MCF 10A (cell line): ENCODE results near the gene IL31RA. TPM values are rescaled to one million over a fixed set of nuclear protein-coding genes. Genes with fewer than 3 reads are reported as not detected.

Source experiments
- BruUV-seq: library from RNA; stranded (reverse); fragments of 400-500 nt; replicated peaks from 2 replicates; lab custom pipeline; 2021; lab: Mats Ljungman, UMichigan
- CTCF ChIA-PET: fragments of 300-600 bp; sonication (Branson Sonifier 250); formaldehyde crosslinking; extraction: SDS; loops from one replicate; lab custom pipeline; 2021; ENCODE audit warnings: antibody characterized with exemption, inconsistent platforms; lab: Yijun Ruan, JAX
- POLR2A ChIA-PET: fragments of 300-600, 350-650 bp; sonication (Branson Sonifier 250); formaldehyde crosslinking; extraction: SDS; loops from one replicate; lab custom pipeline; 2020; ENCODE audit warnings: antibody characterized with exemption, inconsistent platforms; lab: Yijun Ruan, JAX
- DNase-seq: peaks from one replicate; pipeline ENCODE4 v3.0.0-alpha.2; 2018; ENCODE audit not compliant: unreplicated experiment
- H3K27ac Mint-ChIP-seq: one replicate; pipeline ENCODE4 v1.8.0; 2022; ENCODE audit warnings: mild to moderate bottlenecking, low read depth, mixed read lengths; ENCODE audit not compliant: unreplicated experiment
- H3K27me3 Mint-ChIP-seq: one replicate; pipeline ENCODE4 v1.8.0; 2022; ENCODE audit warnings: mixed read lengths; ENCODE audit not compliant: insufficient read depth, unreplicated experiment
- H3K36me3 Mint-ChIP-seq: one replicate; pipeline ENCODE4 v1.8.0; 2022; ENCODE audit warnings: mild to moderate bottlenecking, moderate library complexity, mixed read lengths; ENCODE audit not compliant: insufficient read depth, unreplicated experiment
- H3K4me1 Mint-ChIP-seq: one replicate; pipeline ENCODE4 v1.8.0; 2022; ENCODE audit warnings: mixed read lengths; ENCODE audit not compliant: insufficient read depth, unreplicated experiment
- H3K4me3 Mint-ChIP-seq: one replicate; pipeline ENCODE4 v1.8.0; 2022; ENCODE audit warnings: mild to moderate bottlenecking, moderate library complexity, mixed read lengths; ENCODE audit not compliant: unreplicated experiment
- H3K9me3 Mint-ChIP-seq: one replicate; pipeline ENCODE4 v1.8.0; 2022; ENCODE audit warnings: mixed read lengths; ENCODE audit not compliant: unreplicated experiment
- intact Hi-C: fragments of 100-400 bp; cut with micrococcal nuclease; formaldehyde crosslinking; loops from 2 replicates; pipeline ENCODE4 v1.14.1; 2022
- total RNA-seq: library from RNA; stranded (reverse); gene quantifications from 2 replicates; pipeline ENCODE4 v1.2.3, GENCODE V29; 2022
- TF ChIP-seq, protein P1 (sequence below): fragments of 200-600 bp; IDR thresholded peaks from one replicate; pipeline ENCODE4 v1.8.0; 2022; ENCODE audit warnings: antibody characterized with exemption, mild to moderate bottlenecking; ENCODE audit not compliant: unreplicated experiment

The IL31RA gene
- total RNA-seq, 1 experiment from 2014 or later = 6.4 TPM

DNA sequence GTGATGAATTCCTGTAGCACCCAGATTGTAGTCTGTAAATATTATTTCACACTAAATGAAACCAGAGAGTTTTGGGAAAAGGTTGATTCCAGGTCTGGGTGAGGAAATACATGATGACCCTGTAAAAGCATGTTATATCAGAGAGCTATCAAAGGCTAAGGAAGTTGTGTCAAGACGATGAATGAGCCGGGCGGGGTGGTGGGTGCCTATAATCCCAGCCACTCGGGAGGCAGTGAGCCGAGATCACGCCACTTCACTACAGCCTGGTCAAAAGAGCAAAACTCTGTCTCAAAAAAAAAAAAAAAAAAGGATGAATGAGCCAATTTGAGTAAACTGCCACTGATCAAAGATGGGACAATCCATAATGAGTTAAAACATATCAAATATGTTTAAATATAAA lies 114.4 kb downstream of the IL31RA start:
- intact Hi-C loops = no loop called here
- Mint-ChIP-seq H3K27ac (no peak overlapping the region), H3K27me3 (no peaks in the 10 kb centered on the region), H3K36me3 (peaks cover 38% of the 10 kb centered on the region), H3K9me3 (no peaks in the 10 kb centered on the region), H3K4me3 (no peak overlapping the region), H3K4me1 (peaks cover 13% of the 10 kb centered on the region)
- POLR2A ChIA-PET = no interaction called here
- BruUV-seq = no TSS peak
- CTCF ChIA-PET = no interaction called here
- TF ChIP-seq, protein P1, sequence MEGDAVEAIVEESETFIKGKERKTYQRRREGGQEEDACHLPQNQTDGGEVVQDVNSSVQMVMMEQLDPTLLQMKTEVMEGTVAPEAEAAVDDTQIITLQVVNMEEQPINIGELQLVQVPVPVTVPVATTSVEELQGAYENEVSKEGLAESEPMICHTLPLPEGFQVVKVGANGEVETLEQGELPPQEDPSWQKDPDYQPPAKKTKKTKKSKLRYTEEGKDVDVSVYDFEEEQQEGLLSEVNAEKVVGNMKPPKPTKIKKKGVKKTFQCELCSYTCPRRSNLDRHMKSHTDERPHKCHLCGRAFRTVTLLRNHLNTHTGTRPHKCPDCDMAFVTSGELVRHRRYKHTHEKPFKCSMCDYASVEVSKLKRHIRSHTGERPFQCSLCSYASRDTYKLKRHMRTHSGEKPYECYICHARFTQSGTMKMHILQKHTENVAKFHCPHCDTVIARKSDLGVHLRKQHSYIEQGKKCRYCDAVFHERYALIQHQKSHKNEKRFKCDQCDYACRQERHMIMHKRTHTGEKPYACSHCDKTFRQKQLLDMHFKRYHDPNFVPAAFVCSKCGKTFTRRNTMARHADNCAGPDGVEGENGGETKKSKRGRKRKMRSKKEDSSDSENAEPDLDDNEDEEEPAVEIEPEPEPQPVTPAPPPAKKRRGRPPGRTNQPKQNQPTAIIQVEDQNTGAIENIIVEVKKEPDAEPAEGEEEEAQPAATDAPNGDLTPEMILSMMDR = no peak
- DNase-seq = no peak

DNA sequence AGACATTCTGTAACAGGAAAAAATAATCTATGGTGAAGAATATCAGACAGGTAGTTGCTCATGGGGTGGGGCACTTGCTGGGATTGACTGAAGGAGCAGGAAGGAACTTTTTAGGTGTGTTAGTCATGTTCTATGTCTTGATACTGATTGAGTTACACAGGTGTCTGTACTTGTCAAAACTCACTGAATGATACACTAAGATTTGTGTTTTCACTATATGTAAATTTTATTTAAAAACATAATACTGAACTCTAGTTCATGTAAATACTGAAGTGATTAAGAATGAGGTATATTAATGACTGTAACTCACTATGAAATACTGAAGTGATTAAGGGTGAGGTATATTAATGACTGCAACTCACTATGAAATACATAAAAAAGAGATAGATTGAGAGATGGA lies 115.1 kb downstream of the IL31RA start:
- BruUV-seq = no TSS peak
- peak; percentile 24 for DNase-seq
- CTCF ChIA-PET = no interaction called here
- Mint-ChIP-seq H3K9me3 (no peaks in the 10 kb centered on the region), H3K4me3 (no peak overlapping the region), H3K27ac (no peak overlapping the region), H3K36me3 (peaks cover 31% of the 10 kb centered on the region), H3K4me1 (peaks cover 13% of the 10 kb centered on the region), H3K27me3 (no peaks in the 10 kb centered on the region)
- TF ChIP-seq, protein P1 = no peak
- intact Hi-C loops = no loop called here
- POLR2A ChIA-PET = no interaction called here

DNA sequence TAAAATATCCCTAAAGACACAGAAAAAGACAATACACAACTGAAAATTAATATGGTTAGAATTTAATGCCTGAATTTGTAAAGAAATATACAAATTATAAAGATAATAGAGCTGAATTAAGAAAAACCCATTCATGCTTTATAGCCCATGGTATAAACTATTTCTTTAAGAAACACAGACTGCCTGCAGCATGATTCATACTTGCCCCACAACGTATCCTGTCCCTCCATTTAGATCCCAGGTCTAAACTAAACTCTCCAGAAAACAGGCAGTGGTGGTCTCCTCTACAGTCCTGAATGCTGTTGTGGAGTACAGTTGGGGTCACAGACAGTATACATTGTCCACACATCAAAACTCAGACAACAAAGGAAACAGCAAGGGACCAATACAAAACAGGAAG lies 118.8 kb downstream of the IL31RA start:
- ChIA-PET POLR2A (interaction anchor here (1.0 to 1.2 kb wide), 2 partner anchors 10 to 12 kb away, joined by 3 to 5 read pairs; no protein-coding TSS in a partner anchor), CTCF (interaction anchor here (0.6 to 4.1 kb wide), 3 partner anchors 24 to 232 kb away, joined by 3 to 22 read pairs (median 4); no protein-coding TSS in a partner anchor)
- Mint-ChIP-seq H3K27me3 (no peaks in the 10 kb centered on the region), H3K27ac (no peak overlapping the region), H3K4me1 (peaks cover 13% of the 10 kb centered on the region), H3K4me3 (no peak overlapping the region), H3K9me3 (no peaks in the 10 kb centered on the region), H3K36me3 (peaks cover 27% of the 10 kb centered on the region)
- BruUV-seq = no TSS peak
- TF ChIP-seq, protein P1 = no peak
- intact Hi-C loops = no loop called here
- no peak for DNase-seq

Other genes with a start within 250 kb of the IL31RA start
- gene SLC38A9, start 139.0 kb upstream of the IL31RA start, total RNA-seq = 20.1 and 25.6 TPM in 2 replicates
- gene DDX4, start 113.3 kb upstream of the IL31RA start, total RNA-seq = not detected in 2 replicates
- gene IL6ST, start 143.6 kb downstream of the IL31RA start, total RNA-seq = 108 and 115 TPM in 2 replicates